ENCODE measurements around the gene ARHGAP1. TPM values are rescaled to one million over a fixed set of nuclear protein-coding genes. Genes with fewer than 3 reads are reported as not detected.

ARHGAP1 gene
- polyA plus RNA-seq, 2 donors = 27.3 to 33.8 TPM

GRCh38 chr11:46657186-46657585, 43.2 kb downstream of the ARHGAP1 start:
- Histone ChIP-seq H3K4me1 (ENCODE audit: control insufficient read depth in 2 of 2, insufficient read depth in 2 of 2, low read length in 1 of 2) (no peaks in the 10 kb centered on the region), H3K4me3 (ENCODE audit: low read depth in 1 of 2, low read length in 2 of 2) (no peak overlapping the region), H3K27ac (ENCODE audit: low read depth in 2 of 2, low read length in 1 of 2) (no peak overlapping the region), H3K27me3 (ENCODE audit: control insufficient read depth in 1 of 2, insufficient read depth in 2 of 2, low read length in 2 of 2) (no peaks in the 10 kb centered on the region), H3K9me3 (ENCODE audit: control insufficient read depth in 2 of 2, insufficient read depth in 1 of 2, low read depth in 1 of 2, low read length in 1 of 2) (no peaks in the 10 kb centered on the region), H3K36me3 (ENCODE audit: control insufficient read depth in 2 of 2, insufficient read depth in 2 of 2, low read length in 1 of 2) (peaks cover 3 to 16% of the 10 kb centered on the region in 2 donors)
- WGBS, 2 donors = 88 to 89% methylated on average over 3 of the region's 3 CpGs

GRCh38 chr11:46655631-46656030, 44.8 kb downstream of the ARHGAP1 start:
- Histone ChIP-seq H3K27me3 (ENCODE audit: control insufficient read depth in 1 of 2, insufficient read depth in 2 of 2, low read length in 2 of 2) (no peaks in the 10 kb centered on the region), H3K36me3 (ENCODE audit: control insufficient read depth in 2 of 2, insufficient read depth in 2 of 2, low read length in 1 of 2) (peaks cover 11 to 16% of the 10 kb centered on the region in 2 donors), H3K4me3 (ENCODE audit: low read depth in 1 of 2, low read length in 2 of 2) (no peak overlapping the region), H3K9me3 (ENCODE audit: control insufficient read depth in 2 of 2, insufficient read depth in 1 of 2, low read depth in 1 of 2, low read length in 1 of 2) (no peaks in the 10 kb centered on the region), H3K27ac (ENCODE audit: low read depth in 2 of 2, low read length in 1 of 2) (no peak overlapping the region), H3K4me1 (ENCODE audit: control insufficient read depth in 2 of 2, insufficient read depth in 2 of 2, low read length in 1 of 2) (no peaks in the 10 kb centered on the region)
- WGBS, 2 donors = 93 to 94% methylated on average over 4 of the region's 4 CpGs

- Histone ChIP-seq H3K4me3 (ENCODE audit: low read depth in 1 of 2, low read length in 2 of 2) (no peak overlapping the region), H3K4me1 (ENCODE audit: control insufficient read depth in 2 of 2, insufficient read depth in 2 of 2, low read length in 1 of 2) (no peaks in the 10 kb centered on the region), H3K27ac (ENCODE audit: low read depth in 2 of 2, low read length in 1 of 2) (no peak overlapping the region), H3K27me3 (ENCODE audit: control insufficient read depth in 1 of 2, insufficient read depth in 2 of 2, low read length in 2 of 2) (no peaks in the 10 kb centered on the region), H3K36me3 (ENCODE audit: control insufficient read depth in 2 of 2, insufficient read depth in 2 of 2, low read length in 1 of 2) (peaks cover 10 to 14% of the 10 kb centered on the region in 2 donors), H3K9me3 (ENCODE audit: control insufficient read depth in 2 of 2, insufficient read depth in 1 of 2, low read depth in 1 of 2, low read length in 1 of 2) (no peaks in the 10 kb centered on the region)
- 62 to 69% methylated on average over 2 of the region's 2 CpGs for WGBS, 2 donors
These were observed 51.2 kb downstream of the ARHGAP1 start for GRCh38 chr11:46649180-46649738.

GRCh38 chr11:46643986-46644385, 56.4 kb downstream of the ARHGAP1 start:
- peaks cover 0 to 2% of the 10 kb centered on the region in 2 donors for H3K9me3 ChIP-seq (ENCODE audit: control insufficient read depth in 2 of 2, insufficient read depth in 1 of 2, low read depth in 1 of 2, low read length in 1 of 2)
- no peaks in the 10 kb centered on the region for H3K4me1 ChIP-seq (ENCODE audit: control insufficient read depth in 2 of 2, insufficient read depth in 2 of 2, low read length in 1 of 2)
- no peaks in the 10 kb centered on the region for H3K27me3 ChIP-seq (ENCODE audit: control insufficient read depth in 1 of 2, insufficient read depth in 2 of 2, low read length in 2 of 2)
- no peak overlapping the region for H3K27ac ChIP-seq (ENCODE audit: low read depth in 2 of 2, low read length in 1 of 2)
- peaks cover 0 to 7% of the 10 kb centered on the region in 2 donors for H3K36me3 ChIP-seq (ENCODE audit: control insufficient read depth in 2 of 2, insufficient read depth in 2 of 2, low read length in 1 of 2)
- H3K4me3 ChIP-seq (ENCODE audit: low read depth in 1 of 2, low read length in 2 of 2) = no peak overlapping the region

- no peaks in the 10 kb centered on the region for H3K4me1 ChIP-seq (ENCODE audit: control insufficient read depth in 2 of 2, insufficient read depth in 2 of 2, low read length in 1 of 2)
- H3K9me3 ChIP-seq (ENCODE audit: control insufficient read depth in 2 of 2, insufficient read depth in 1 of 2, low read depth in 1 of 2, low read length in 1 of 2) = peaks cover 0 to 2% of the 10 kb centered on the region in 2 donors
- 92 to 97% methylated on average over 3 of the region's 3 CpGs for WGBS, 2 donors
- peaks cover 0 to 7% of the 10 kb centered on the region in 2 donors for H3K36me3 ChIP-seq (ENCODE audit: control insufficient read depth in 2 of 2, insufficient read depth in 2 of 2, low read length in 1 of 2)
- H3K27ac ChIP-seq (ENCODE audit: low read depth in 2 of 2, low read length in 1 of 2) = no peak overlapping the region
- no peaks in the 10 kb centered on the region for H3K27me3 ChIP-seq (ENCODE audit: control insufficient read depth in 1 of 2, insufficient read depth in 2 of 2, low read length in 2 of 2)
- H3K4me3 ChIP-seq (ENCODE audit: low read depth in 1 of 2, low read length in 2 of 2) = no peak overlapping the region
These were observed 56.9 kb downstream of the ARHGAP1 start for GRCh38 chr11:46643531-46643930.

GRCh38 chr11:46642627-46643335, 57.6 kb downstream of the ARHGAP1 start:
- H3K36me3 ChIP-seq (ENCODE audit: control insufficient read depth in 2 of 2, insufficient read depth in 2 of 2, low read length in 1 of 2) = peaks cover 0 to 7% of the 10 kb centered on the region in 2 donors
- 93 to 96% methylated on average over 8 of the region's 8 CpGs for WGBS, 2 donors
- H3K4me1 ChIP-seq (ENCODE audit: control insufficient read depth in 2 of 2, insufficient read depth in 2 of 2, low read length in 1 of 2) = no peaks in the 10 kb centered on the region

GRCh38 chr11:46641639-46642038, 58.8 kb downstream of the ARHGAP1 start:
- Histone ChIP-seq H3K4me3 (ENCODE audit: low read depth in 1 of 2, low read length in 2 of 2) (no peak overlapping the region), H3K36me3 (ENCODE audit: control insufficient read depth in 2 of 2, insufficient read depth in 2 of 2, low read length in 1 of 2) (peaks cover 0 to 3% of the 10 kb centered on the region in 2 donors), H3K27ac (ENCODE audit: low read depth in 2 of 2, low read length in 1 of 2) (no peak overlapping the region)

More at GRCh38 chr11:46642627-46643335, 57.6 kb downstream of the ARHGAP1 start:
- Histone ChIP-seq H3K27ac (ENCODE audit: low read depth in 2 of 2, low read length in 1 of 2) (no peak overlapping the region), H3K4me3 (ENCODE audit: low read depth in 1 of 2, low read length in 2 of 2) (no peak overlapping the region), H3K27me3 (ENCODE audit: control insufficient read depth in 1 of 2, insufficient read depth in 2 of 2, low read length in 2 of 2) (no peaks in the 10 kb centered on the region), H3K9me3 (ENCODE audit: control insufficient read depth in 2 of 2, insufficient read depth in 1 of 2, low read depth in 1 of 2, low read length in 1 of 2) (peaks cover 0 to 2% of the 10 kb centered on the region in 2 donors)

GRCh38 chr11:46640036-46640788, 60.2 kb downstream of the ARHGAP1 start:
- no peak overlapping the region for H3K4me3 ChIP-seq (ENCODE audit: low read depth in 1 of 2, low read length in 2 of 2)
- no peaks in the 10 kb centered on the region for H3K27me3 ChIP-seq (ENCODE audit: control insufficient read depth in 1 of 2, insufficient read depth in 2 of 2, low read length in 2 of 2)
- WGBS, 2 donors = 89 to 97% methylated on average over 6 of the region's 6 CpGs
- no peak overlapping the region for H3K27ac ChIP-seq (ENCODE audit: low read depth in 2 of 2, low read length in 1 of 2)
- no peaks in the 10 kb centered on the region for H3K4me1 ChIP-seq (ENCODE audit: control insufficient read depth in 2 of 2, insufficient read depth in 2 of 2, low read length in 1 of 2)
- H3K36me3 ChIP-seq (ENCODE audit: control insufficient read depth in 2 of 2, insufficient read depth in 2 of 2, low read length in 1 of 2) = no peaks in the 10 kb centered on the region
- H3K9me3 ChIP-seq (ENCODE audit: control insufficient read depth in 2 of 2, insufficient read depth in 1 of 2, low read depth in 1 of 2, low read length in 1 of 2) = peaks cover 0 to 2% of the 10 kb centered on the region in 2 donors

More at GRCh38 chr11:46641639-46642038, 58.8 kb downstream of the ARHGAP1 start:
- Histone ChIP-seq H3K27me3 (ENCODE audit: control insufficient read depth in 1 of 2, insufficient read depth in 2 of 2, low read length in 2 of 2) (no peaks in the 10 kb centered on the region), H3K4me1 (ENCODE audit: control insufficient read depth in 2 of 2, insufficient read depth in 2 of 2, low read length in 1 of 2) (no peaks in the 10 kb centered on the region), H3K9me3 (ENCODE audit: control insufficient read depth in 2 of 2, insufficient read depth in 1 of 2, low read depth in 1 of 2, low read length in 1 of 2) (peaks cover 0 to 2% of the 10 kb centered on the region in 2 donors)
- WGBS, 2 donors = 82 to 84% methylated on average over 3 of the region's 3 CpGs

- no peaks in the 10 kb centered on the region for H3K36me3 ChIP-seq (ENCODE audit: control insufficient read depth in 2 of 2, insufficient read depth in 2 of 2, low read length in 1 of 2)
- no peak overlapping the region for H3K4me3 ChIP-seq (ENCODE audit: low read depth in 1 of 2, low read length in 2 of 2)
- peaks cover 0 to 2% of the 10 kb centered on the region in 2 donors for H3K9me3 ChIP-seq (ENCODE audit: control insufficient read depth in 2 of 2, insufficient read depth in 1 of 2, low read depth in 1 of 2, low read length in 1 of 2)
- H3K4me1 ChIP-seq (ENCODE audit: control insufficient read depth in 2 of 2, insufficient read depth in 2 of 2, low read length in 1 of 2) = no peaks in the 10 kb centered on the region
- WGBS, 2 donors = 96 to 97% methylated on average over 7 of the region's 7 CpGs
- no peak overlapping the region for H3K27ac ChIP-seq (ENCODE audit: low read depth in 2 of 2, low read length in 1 of 2)
- H3K27me3 ChIP-seq (ENCODE audit: control insufficient read depth in 1 of 2, insufficient read depth in 2 of 2, low read length in 2 of 2) = no peaks in the 10 kb centered on the region
These were observed 61.1 kb downstream of the ARHGAP1 start for GRCh38 chr11:46639197-46639839.
